ENCODE data around the gene ASTL.

ASTL gene

GRCh38 chr2:96153991-96154431 is 15.7 kb upstream of the ASTL start:
- no peak overlapping the region for H3K4me2 ChIP-seq (ENCODE audit: low read depth, low read length, poor library complexity, severe bottlenecking)
- H3K79me2 ChIP-seq (ENCODE audit: insufficient read depth, low read length), result no peaks in the 10 kb centered on the region
- H3F3A ChIP-seq (ENCODE audit: insufficient read depth), result peaks cover 5% of the 10 kb centered on the region
- no peak overlapping the region for H3K4me3 ChIP-seq (ENCODE audit: insufficient read depth, low read length, poor library complexity, severe bottlenecking)
- no peaks in the 10 kb centered on the region for H3K9me2 ChIP-seq (replicated peaks; ENCODE audit: insufficient read depth, low read length)
- no peak for TF ChIP-seq EZH2phosphoT487 (conservative IDR thresholded peaks at IDR 0.05; ENCODE audit: low read length)
- no peak for TF ChIP-seq CTCF (IDR thresholded peaks at IDR 0.05; ENCODE audit: insufficient read depth, low read length, poor library complexity, severe bottlenecking)
- H3K9me3 ChIP-seq (ENCODE audit: insufficient read depth, low read length), result no peaks in the 10 kb centered on the region
- H3K27ac ChIP-seq (ENCODE audit: low read depth, low read length), result no peak overlapping the region
- H3K9ac ChIP-seq (ENCODE audit: low read length), result no peak overlapping the region
- no peaks in the 10 kb centered on the region for H3K36me3 ChIP-seq (ENCODE audit: low read length)
- no peaks in the 10 kb centered on the region for H3K27me3 ChIP-seq (ENCODE audit: low read length)
- no peaks in the 10 kb centered on the region for H4K20me1 ChIP-seq (ENCODE audit: low read depth, low read length)
- no peak overlapping the region for H2AFZ ChIP-seq (ENCODE audit: low read depth, low read length, severe bottlenecking)

GRCh38 chr2:96153291-96153713 is 15.0 kb upstream of the ASTL start:
- H3K9ac ChIP-seq (ENCODE audit: low read length), result no peak overlapping the region
- H3F3A ChIP-seq (ENCODE audit: insufficient read depth), result peaks cover 10% of the 10 kb centered on the region
- no peak overlapping the region for H3K4me2 ChIP-seq (ENCODE audit: low read depth, low read length, poor library complexity, severe bottlenecking)
- no peaks in the 10 kb centered on the region for H4K20me1 ChIP-seq (ENCODE audit: low read depth, low read length)
- H2AFZ ChIP-seq (ENCODE audit: low read depth, low read length, severe bottlenecking), result no peak overlapping the region
- no peaks in the 10 kb centered on the region for H3K27me3 ChIP-seq (ENCODE audit: low read length)
- no peaks in the 10 kb centered on the region for H3K9me2 ChIP-seq (replicated peaks; ENCODE audit: insufficient read depth, low read length)
- H3K27ac ChIP-seq (ENCODE audit: low read depth, low read length), result no peak overlapping the region
- TF ChIP-seq EZH2phosphoT487 (conservative IDR thresholded peaks at IDR 0.05; ENCODE audit: low read length) (no peak), CTCF (IDR thresholded peaks at IDR 0.05; ENCODE audit: insufficient read depth, low read length, poor library complexity, severe bottlenecking) (no peak)
- H3K36me3 ChIP-seq (ENCODE audit: low read length), result no peaks in the 10 kb centered on the region
- H3K9me3 ChIP-seq (ENCODE audit: insufficient read depth, low read length), result no peaks in the 10 kb centered on the region
- H3K4me3 ChIP-seq (ENCODE audit: insufficient read depth, low read length, poor library complexity, severe bottlenecking), result no peak overlapping the region
- H3K79me2 ChIP-seq (ENCODE audit: insufficient read depth, low read length), result no peaks in the 10 kb centered on the region

GRCh38 chr2:96152304-96153161 is 14.2 kb upstream of the ASTL start:
- TF ChIP-seq CTCF (IDR thresholded peaks at IDR 0.05; ENCODE audit: insufficient read depth, low read length, poor library complexity, severe bottlenecking), result no peak
- no peak for TF ChIP-seq EZH2phosphoT487 (conservative IDR thresholded peaks at IDR 0.05; ENCODE audit: low read length)
- H3K4me2 ChIP-seq (ENCODE audit: low read depth, low read length, poor library complexity, severe bottlenecking), result no peak overlapping the region
- H3K9me3 ChIP-seq (ENCODE audit: insufficient read depth, low read length), result no peaks in the 10 kb centered on the region
- H3K36me3 ChIP-seq (ENCODE audit: low read length), result no peaks in the 10 kb centered on the region
- H3K27ac ChIP-seq (ENCODE audit: low read depth, low read length), result no peak overlapping the region
- no peak overlapping the region for H2AFZ ChIP-seq (ENCODE audit: low read depth, low read length, severe bottlenecking)
- H4K20me1 ChIP-seq (ENCODE audit: low read depth, low read length), result no peaks in the 10 kb centered on the region
- peaks cover 17% of the 10 kb centered on the region for H3F3A ChIP-seq (ENCODE audit: insufficient read depth)
- H3K9ac ChIP-seq (ENCODE audit: low read length), result no peak overlapping the region
- no peaks in the 10 kb centered on the region for H3K27me3 ChIP-seq (ENCODE audit: low read length)
- no peak overlapping the region for H3K4me3 ChIP-seq (ENCODE audit: insufficient read depth, low read length, poor library complexity, severe bottlenecking)
- no peaks in the 10 kb centered on the region for H3K9me2 ChIP-seq (replicated peaks; ENCODE audit: insufficient read depth, low read length)
- H3K79me2 ChIP-seq (ENCODE audit: insufficient read depth, low read length), result no peaks in the 10 kb centered on the region
